GM08714 (cell line): ENCODE results near the gene TRAPPC2L.
"Not testable (repeated sequence)": the region's sequence is repeated elsewhere in the genome, so short reads cannot be mapped to it uniquely, and the experiment has no call there.

Source experiments
- H3K4me3 ChIP-seq: fragments of 200-500 bp; sonication (Bioruptor generic); 2 replicates; pipeline ENCODE4 v1.5.1; 2014; ENCODE audit warnings: mild to moderate bottlenecking, low read length, inconsistent platforms
- ZNF274 ChIP-seq: IDR thresholded peaks from 2 replicates; pipeline ENCODE4 v1.6.1; 2012; ENCODE audit warnings: mild to moderate bottlenecking, low read depth, low read length

Gene TRAPPC2L

GRCh38 chr16:88814144-88814502 is 42.8 kb upstream of the TRAPPC2L start:
- TF ChIP-seq ZNF274, result no peak
- no peak overlapping the region for H3K4me3 ChIP-seq

GRCh38 chr16:88815227-88815626 is 41.7 kb upstream of the TRAPPC2L start:
- H3K4me3 ChIP-seq, result no peak overlapping the region
- no peak for TF ChIP-seq ZNF274

GRCh38 chr16:88815901-88816589 is 40.9 kb upstream of the TRAPPC2L start:
- H3K4me3 ChIP-seq, result no peak overlapping the region
- no peak for TF ChIP-seq ZNF274

- H3K4me3 ChIP-seq, result no peak overlapping the region
- TF ChIP-seq ZNF274, result no peak
These were observed 40.0 kb upstream of the TRAPPC2L start for GRCh38 chr16:88816736-88817535.

- H3K4me3 ChIP-seq, result no peak overlapping the region
- no peak for TF ChIP-seq ZNF274
These were observed 38.9 kb upstream of the TRAPPC2L start for GRCh38 chr16:88817785-88818574.

DNA sequence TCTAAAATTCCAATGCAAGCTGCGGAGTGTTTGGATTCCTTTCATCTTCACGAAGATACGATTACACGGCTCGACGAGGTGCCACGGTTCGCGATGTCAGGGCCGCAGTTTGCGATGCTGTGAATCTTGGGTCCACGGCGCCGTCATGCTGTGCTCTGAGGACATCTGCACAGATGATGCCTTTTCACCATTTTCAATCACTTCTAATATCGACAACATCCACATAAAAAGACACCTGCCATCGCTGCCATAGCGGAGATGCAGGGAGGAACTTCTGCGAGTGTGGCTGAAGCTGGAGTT is 38.4 kb upstream of the TRAPPC2L start:
- no peak for TF ChIP-seq ZNF274
- H3K4me3 ChIP-seq, result no peak overlapping the region

DNA sequence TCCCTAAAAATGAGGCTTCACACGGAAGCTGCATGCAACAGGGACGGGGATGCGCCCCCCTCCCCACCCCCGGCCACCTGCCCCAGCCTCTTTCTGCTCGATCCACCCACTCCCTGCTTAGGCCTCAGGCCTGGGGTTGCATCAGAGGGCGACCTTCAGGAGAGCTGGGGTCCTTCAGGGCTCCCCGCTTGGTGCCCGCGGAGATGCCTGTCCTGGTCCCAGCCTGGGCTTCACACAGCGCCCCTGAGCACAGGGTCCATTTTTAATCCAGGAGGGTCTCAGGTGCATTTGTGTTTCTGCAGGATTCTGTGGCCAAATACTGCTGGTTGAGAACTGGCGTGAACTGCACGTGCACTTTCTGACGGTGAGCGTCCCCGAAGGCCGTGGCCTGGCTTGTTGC is 37.8 kb upstream of the TRAPPC2L start:
- no peak for TF ChIP-seq ZNF274
- H3K4me3 ChIP-seq, result no peak overlapping the region

DNA sequence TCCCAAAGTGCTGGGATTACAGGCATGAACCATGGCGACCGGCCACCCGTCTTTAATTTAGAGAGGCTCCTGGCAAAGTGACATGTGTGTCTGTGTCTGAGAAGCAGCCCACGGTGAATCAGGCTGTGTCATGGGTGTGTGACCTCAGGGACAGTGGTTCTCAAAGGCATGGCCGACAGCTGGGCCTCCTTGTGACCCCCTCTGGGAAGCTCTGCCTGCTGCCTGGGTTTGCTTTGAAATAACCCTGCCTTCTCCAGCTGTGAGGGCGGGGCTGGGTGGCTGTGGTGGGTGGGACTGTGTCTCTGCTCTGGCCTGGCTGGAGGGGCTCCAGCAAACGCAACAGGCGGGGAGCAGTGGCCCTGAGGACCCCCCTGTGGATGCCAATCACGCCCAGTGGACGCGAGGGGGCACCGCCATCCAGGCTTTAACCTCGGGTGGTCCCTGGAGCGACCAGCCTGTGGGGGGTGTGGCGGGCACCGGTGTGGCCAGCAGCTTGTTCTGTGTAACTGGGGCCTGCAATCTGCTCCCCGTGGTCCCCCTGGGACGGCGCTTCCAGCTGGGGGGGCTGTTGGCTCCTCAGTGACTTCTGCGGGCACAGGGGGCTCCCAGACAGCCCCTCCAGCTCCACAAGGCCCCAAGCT is 36.4 kb upstream of the TRAPPC2L start:
- no peak overlapping the region for H3K4me3 ChIP-seq
- no peak for TF ChIP-seq ZNF274

- H3K4me3 ChIP-seq, result no peak overlapping the region
- no peak for TF ChIP-seq ZNF274
These were observed 35.6 kb upstream of the TRAPPC2L start for GRCh38 chr16:88821168-88821850.

DNA sequence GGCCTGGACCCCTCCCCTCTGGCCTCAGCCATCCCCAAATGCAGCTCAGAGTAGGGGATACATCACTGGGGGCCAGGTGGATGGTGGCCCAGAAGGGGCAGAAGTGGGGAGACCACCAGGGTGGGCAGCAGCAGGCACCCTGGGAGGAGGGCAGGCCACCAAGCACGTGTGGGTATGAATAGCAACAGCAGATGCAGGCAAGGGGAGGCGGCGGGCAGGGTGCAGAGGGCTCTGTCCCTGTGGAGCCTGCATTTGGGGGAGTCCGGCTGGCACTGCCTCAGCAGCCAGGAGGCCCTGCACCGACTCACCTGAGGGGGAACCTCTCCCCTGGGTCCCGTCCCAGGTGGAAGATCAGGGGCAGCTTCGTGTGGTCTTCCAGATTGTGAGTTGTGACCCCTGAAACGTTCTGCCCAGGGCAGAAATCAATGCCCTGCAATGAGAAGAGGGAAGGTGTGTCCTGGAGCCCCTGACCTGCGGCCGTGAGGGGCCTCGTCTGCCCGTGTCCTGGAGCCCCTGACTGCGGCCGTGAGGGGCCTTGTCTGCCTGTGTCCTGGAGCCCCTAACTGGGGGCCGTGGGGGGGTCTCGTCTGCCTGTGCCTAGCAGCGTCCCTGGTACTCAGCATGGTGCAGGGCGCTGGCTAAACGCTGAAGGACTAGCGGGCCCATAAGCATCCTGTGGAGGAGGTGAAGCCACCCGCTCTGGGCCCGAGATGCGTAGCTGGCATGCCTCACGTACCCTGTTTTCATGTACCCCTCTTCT is 34.5 kb upstream of the TRAPPC2L start:
- no peak overlapping the region for H3K4me3 ChIP-seq
- no peak for TF ChIP-seq ZNF274

DNA sequence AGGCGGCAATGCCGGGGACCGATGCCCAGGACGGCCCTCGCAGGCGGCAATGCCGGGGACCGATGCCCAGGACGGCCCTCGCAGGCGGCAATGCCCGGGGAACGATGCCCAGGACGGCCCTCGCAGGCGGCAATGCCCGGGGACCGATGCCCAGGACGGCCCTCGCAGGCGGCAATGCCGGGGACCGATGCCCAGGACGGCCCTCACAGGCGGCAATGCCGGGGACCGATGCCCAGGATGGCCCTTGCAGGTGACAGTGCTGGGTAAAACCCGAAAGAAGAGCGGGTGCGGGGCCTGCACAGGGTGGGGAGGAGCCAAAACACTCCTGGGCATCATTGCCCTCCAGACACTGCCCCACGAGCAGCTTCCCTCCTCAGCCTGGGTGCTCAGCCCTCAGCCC is 33.3 kb upstream of the TRAPPC2L start:
- not testable (repeated sequence) for H3K4me3 ChIP-seq

GRCh38 chr16:88824256-88825077 is 32.5 kb upstream of the TRAPPC2L start:
- H3K4me3 ChIP-seq, result no peak overlapping the region
- no peak for TF ChIP-seq ZNF274
